NCI-H82 (cell line): ENCODE results near the gene SUZ12.
"Not testable (repeated sequence)": the region's sequence is repeated elsewhere in the genome, so short reads cannot be mapped to it uniquely, and the experiment has no call there.

ENCODE experiments used
- DNase-seq: peaks from one replicate; lab custom pipeline; 2025; lab: John Stamatoyannopoulos, UW

The SUZ12 gene

GRCh38 chr17:31936615-31937609, at the start of gene SUZ12:
Gene SUZ12, plus strand, starts transcription at chr17:31937007. Its CDS starts 240 bp downstream, at chr17:31937247.
- peak; percentile 93 for DNase-seq

GRCh38 chr17:31888124-31888523, 48.7 kb upstream of the SUZ12 start:
- DNase-seq: no peak

GRCh38 chr17:31900877-31901276, 35.9 kb upstream of the SUZ12 start:
- DNase-seq: peak; percentile 50

- no peak for DNase-seq
Observed at GRCh38 chr17:31902693-31903092, 34.1 kb upstream of the SUZ12 start.

DNA sequence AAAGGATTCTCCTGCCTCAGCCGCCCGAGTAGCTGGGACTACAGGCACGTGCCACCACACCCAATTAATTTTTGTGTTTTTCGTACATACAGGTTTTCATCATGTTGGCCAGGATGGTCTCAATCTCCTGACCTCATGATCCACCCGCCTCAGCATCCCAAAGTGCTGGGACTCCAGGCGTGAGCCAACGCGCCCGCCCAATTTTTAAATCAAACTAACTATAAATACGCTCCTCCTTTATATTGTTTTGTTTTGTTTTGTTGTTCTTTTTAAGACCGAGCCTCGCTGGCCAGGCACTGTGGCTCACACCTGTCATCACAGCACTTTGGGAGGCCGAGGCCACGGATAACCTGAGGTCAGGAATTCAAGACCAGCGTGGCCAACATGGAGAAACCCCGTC, 33.4 kb upstream of the SUZ12 start:
- DNase-seq: no peak

- DNase-seq: peak; percentile 36
Observed at GRCh38 chr17:31907342-31907962, 29.4 kb upstream of the SUZ12 start.

- peak; percentile 84 for DNase-seq
Observed at GRCh38 chr17:31908386-31908785, 28.4 kb upstream of the SUZ12 start.

- DNase-seq: not testable (repeated sequence)
Observed at GRCh38 chr17:31912705-31913104, 24.1 kb upstream of the SUZ12 start.

DNA sequence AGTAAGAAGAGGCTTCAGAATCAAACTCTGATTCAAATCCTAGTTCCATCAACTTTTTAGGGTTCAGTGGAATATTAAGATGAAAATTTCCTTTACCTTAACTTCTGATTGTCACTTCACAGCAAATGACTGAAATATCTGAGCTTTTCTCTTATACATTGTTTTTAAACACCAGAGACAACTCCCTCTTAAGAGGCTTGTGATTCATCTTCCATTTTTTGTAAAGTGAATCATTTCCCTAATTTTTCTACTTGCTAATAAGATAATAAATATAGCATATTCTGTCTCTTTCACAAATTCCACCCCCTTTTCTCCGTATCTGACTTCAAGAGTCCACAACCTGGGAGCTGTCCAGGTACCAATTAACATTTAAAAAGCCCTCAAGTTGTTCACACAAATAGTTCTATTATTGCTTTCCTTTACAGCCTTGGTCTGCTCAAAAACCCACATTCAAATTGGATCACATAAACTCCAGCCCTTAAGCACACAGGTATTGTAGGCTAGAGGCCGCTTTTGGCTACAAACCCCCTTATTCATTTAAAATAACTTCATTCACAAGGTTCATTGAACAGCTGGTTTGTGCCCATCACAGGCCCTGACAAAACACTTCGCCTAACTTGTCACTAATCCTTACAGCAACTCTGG, 21.2 kb upstream of the SUZ12 start:
- DNase-seq: no peak

DNA sequence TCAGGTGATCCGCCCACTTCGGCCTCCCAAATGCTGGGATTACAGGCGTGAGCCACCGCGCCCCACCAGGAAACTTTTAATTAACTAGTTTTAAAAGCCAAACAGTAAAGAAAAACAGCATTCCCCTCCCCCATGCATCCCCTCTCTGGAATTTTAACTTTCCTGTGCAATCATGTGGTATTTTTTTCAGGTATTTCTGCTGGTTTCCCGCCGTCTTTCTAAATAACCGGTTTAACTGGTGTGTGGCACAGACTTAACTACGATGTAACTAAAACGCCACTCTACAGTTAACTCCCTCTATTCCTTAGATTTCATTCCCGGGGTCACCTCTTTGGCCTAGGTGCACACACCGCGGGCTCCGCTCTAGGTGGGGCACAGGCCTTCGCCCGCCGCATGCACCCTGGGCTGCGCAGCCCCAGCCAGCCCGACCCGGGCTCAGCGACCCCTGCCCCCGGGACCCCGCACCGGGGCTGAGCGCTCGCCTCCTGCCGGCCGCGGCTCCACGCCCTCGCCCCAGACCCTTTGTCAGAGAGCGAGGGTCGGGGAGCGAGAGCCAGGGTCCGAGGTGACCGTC, 20.2 kb upstream of the SUZ12 start:
- DNase-seq: no peak

- DNase-seq: no peak
Observed at GRCh38 chr17:31917065-31917529, 19.7 kb upstream of the SUZ12 start.

GRCh38 chr17:31917721-31918120, 19.1 kb upstream of the SUZ12 start:
- DNase-seq: not testable (repeated sequence)

DNA sequence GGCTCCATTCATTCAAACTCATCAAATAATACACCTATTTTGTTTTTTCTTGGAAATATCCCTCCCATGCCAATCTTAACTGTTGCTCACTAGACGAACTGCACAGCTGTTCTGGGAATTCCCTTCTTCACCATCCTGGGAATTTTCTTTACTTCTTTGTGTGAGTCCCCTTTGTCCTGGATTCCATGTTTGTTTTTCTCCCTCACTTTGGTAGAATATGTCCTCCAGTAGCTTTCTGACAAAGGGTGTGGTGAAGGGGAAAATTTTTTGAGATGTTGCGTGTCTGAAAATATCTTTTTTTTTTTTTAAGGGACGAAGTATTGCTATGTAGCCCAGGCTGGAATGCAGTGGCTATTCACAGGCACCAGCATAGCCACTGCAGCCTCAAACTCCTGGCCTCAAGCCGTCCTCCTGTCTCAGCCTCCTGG, 18.1 kb upstream of the SUZ12 start:
- no peak for DNase-seq

- no peak for DNase-seq
Observed at GRCh38 chr17:31919802-31920525, 16.8 kb upstream of the SUZ12 start.

GRCh38 chr17:31926100-31926729, 10.6 kb upstream of the SUZ12 start:
- DNase-seq: no peak

GRCh38 chr17:31931756-31932155, 5.1 kb upstream of the SUZ12 start:
- DNase-seq: no peak

DNA sequence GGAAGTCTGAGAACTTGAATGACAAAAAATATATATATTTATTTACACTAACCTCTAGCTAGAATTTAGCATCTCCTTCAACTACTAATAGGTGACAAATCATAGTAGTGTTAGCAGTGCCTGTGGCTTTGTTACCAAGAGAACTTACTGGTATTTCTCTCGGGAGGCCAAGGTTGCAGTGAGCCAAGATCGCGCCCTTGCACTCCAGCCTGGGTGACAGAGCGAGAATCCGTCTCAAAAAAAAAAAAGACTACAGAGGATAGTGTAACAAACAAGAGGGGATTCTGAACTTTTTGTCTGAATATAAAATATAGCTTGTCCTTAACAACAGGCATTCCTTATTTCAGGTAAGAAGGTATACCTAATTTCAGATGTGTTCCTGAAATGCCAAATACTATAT, 1.3 kb upstream of the SUZ12 start:
- DNase-seq: no peak

- peak; percentile 15 for DNase-seq
Observed at GRCh38 chr17:31937926-31938641, 1.3 kb downstream of the SUZ12 start.

DNA sequence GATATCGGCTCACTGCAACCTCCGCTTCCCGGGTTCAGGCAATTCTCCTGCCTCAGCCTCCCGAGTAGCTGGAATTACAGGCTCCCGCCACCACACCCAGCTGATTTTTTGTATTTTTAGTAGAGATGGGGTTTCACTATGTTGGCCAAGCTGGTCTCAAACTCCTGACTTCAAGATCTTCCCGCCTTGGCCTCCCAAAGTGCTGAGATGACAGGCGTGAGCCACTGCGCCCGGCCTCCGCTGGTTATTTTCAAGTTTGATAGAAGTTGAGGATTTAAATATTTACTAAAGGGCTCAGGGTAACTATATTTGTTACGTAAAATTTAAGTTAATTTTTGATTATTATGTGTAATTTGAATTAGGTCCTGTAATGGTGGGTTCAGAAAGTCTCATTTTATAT, 5.1 kb downstream of the SUZ12 start:
- not testable (repeated sequence) for DNase-seq

- DNase-seq: not testable (repeated sequence)
Observed at GRCh38 chr17:31942396-31942795, 5.6 kb downstream of the SUZ12 start.
